HG03460 (cell line): Measurements from ENCODE around the gene PLS3.

Experiments
- ATAC-seq: cut with Tn5 transposase; IDR thresholded peaks from one replicate; pipeline ENCODE4 v1.9.1; 2021; ENCODE audit not compliant: unreplicated experiment

Gene PLS3

DNA sequence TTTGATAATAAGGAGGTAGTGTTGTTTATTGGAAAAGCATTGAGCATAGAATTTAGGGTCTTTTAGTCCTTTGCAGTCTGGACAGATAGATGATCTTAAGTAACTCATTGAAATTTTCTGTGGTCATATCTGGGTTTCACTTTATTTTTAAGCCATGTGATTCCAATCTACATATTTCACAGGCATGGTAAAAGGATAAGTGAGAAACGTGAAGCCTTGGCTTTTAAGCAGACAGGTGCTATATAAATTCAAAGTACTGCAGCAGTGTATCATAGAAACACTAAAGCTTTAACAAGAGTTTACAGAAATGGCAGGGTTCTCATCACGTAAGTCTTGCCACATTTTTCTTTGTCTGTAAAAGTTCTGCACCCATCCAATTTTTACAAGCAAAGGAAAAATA is 4.9 kb downstream of the PLS3 start:
- no peak for ATAC-seq

DNA sequence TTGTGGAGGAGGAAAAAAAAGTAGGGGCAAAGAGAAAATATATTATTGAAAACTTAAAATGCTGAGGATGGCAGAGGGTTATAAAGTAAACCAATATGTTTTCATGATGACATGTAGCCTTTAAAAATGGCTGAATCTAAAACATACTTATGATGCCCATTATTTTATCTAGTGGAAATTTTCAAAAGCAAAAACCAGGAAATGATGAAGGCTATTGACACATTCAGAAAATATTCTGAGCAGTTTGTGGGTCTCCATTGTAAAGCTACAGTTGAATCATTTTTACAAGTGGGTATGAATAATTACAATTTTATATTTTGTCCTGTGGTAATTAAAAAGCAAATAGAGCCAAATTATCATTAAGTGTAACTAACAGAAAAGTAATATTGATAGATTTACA is 10.7 kb downstream of the PLS3 start:
- ATAC-seq: no peak

DNA sequence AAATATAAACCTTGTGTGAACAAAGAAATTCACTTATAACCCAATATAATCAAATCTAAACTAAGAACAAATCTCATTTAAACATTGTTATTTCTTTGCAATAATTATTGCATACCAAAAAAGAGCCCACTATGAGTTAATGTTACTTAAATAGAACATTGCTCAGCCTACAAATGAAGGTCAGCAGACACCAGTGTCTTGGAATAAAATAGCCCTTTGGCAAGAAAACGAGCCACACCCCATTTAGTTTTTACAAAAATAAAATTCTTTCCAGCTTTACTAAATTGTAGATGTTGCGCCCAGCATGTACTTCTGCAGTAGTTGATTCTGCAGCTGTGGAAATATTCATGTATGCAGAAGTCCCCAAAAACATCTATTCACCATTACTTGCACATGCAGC is 12.2 kb downstream of the PLS3 start:
- no peak for ATAC-seq

DNA sequence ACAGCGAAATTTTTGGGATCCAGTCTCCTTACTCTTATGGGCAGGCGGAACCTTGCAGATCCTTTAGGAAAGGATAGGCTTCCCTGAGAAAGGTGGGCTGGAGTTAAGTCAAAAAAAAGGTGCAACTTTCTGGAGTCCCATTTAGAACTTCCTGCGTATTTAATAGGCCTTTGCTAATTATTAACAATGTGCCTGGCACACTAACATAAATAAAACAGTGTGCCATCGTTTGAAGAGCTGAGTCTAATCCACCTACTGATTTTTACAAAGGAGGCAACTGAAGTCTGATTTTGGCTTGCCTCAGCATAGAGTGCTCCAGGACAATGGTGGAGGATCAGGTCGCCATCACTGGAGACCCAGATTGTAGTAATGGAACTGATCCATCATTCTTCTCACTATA is 15.7 kb downstream of the PLS3 start:
- ATAC-seq: no peak

DNA sequence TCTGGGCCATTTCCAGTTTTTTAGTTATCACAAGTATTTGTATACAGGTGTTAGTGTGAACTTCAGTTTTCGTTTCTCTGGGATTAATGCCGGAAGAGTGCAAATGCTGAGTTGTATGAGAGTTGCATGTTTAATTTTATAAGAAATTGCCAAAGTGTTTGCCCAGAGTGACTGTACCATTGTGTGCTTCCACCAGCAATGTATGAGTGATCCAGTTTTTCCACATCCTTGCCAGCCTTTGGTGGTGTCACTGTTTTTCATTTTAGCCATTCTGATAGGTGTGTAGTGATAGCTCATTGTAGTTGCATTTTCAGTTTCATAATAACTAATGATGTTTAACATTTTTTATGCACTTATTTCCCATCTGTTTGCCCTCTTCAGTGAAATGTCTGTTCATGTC is 18.4 kb downstream of the PLS3 start:
- ATAC-seq: no peak

DNA sequence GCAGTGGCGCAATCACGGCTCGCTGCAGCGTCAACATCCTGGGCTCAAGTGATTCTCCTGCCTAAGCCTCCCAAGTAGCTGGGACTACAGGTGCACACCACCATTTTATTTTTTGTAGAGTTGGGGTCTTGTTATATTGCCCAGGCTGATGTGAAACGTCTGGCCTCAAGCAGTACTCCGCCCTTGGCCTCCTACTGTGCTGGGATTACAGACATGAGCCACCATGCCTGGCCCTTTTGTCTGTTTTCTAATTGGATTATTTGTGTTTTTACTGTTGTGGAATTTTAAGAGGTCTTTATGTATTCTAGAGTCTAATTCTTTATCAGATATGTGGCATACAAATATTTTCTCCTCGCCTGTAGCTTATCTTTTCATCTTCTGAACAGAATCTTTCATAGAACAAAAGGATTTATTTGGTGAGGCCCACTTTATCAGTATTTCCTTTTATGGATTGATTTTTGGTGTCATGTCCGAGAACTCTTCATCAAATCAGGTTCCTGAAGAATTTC is 18.9 kb downstream of the PLS3 start:
- no peak for ATAC-seq

DNA sequence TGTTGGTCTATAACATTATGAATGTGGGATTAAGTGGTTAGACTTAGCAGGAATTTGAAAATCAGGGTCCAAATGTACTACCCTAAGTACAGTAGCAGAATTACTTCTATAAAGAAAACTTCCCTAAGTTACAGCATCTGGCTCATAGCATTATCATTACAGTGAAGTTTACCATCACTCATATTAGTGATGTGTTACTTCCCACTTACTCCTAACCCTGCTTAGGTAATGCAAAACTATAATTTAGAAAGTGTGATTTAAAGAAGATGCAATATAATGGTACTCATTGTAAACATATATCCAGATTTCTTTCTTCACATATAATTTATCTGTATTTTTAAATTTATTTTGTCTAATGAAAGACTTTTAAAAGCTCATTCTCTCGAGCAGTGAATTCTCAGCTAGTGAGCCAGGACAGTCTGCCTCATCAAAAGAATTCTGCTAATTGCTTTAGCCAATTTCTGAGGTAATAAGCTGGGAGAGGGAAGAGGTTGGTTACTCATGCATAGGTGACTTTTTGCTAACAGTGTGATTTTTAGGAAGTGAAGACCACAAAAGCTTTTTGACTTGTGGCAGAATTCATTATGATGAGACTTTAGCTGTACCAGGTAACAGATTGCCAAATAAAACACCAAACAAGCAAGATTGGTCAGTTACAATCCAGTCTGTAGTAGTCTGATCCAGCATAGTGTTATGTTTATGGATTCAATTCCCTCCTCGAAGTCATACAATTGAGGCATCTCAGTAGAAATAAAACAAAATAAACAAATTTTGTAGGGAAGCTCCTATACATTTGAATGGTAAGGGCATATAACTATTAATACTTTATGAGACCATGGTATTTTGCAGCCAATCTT is 21.0 kb downstream of the PLS3 start:
- ATAC-seq: no peak

DNA sequence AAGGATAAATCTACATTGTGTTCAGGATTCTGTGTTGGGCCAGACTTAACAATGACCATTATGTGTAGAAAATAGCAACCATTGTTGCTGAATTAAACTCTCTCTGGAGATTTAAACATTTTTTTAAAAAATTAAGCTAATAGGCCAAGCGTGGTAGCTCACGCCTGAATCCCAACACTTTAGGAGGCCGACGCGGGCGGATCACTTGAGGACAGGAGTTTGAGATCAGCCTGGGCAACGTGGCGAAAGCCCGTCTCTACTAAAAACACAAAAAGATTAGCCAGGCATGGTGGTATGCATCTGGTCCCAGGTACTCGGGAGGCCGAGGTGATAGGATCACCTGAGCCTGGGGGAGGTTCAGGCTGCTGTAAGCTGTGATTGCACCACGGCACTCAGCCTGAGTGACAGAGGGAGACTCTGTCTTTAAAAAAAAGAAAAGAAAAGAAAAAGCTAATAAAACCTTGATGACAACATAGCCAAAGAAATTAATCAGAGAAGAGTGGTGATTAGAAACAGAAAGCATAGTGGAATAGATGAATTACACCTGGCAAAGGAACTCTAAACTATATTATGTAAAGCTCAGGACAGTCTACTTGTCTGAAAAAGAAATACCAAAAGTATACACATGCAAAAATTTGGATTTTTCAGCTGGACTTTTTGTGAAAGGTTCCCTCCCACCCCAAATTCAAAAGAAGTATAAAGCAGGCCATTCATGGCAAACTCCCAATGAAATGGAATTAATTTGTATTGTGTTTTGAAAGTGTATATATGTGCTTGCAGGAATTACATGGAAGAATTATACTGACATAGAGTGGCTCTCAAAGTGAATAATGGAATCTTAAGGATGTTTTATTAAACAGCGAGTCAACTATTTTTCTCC is 21.9 kb downstream of the PLS3 start:
- ATAC-seq: no peak

DNA sequence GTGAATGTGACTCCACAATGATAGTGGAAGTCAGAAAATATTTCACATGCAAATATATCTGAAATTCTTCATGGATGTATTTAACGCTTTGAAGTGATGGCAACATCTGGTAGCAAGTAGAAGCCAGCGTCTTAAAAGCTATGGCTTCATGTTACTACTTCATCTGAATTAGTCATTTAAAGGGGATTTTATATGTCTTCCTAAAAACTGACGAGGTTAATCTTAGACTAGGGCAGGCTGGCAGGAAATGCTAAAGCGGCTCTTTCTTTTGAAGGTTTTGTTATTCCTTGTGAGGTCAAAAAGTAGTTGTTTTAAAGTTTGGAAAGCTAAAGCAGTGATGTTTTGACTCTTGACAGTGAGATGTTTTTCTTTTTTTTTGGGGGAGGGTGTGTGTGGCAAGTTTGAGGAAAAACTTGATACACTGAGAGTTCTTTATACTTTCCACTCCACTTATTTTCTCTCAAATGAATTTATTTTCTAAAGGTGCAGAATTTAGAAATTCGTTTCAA is 22.6 kb downstream of the PLS3 start:
- no peak for ATAC-seq

DNA sequence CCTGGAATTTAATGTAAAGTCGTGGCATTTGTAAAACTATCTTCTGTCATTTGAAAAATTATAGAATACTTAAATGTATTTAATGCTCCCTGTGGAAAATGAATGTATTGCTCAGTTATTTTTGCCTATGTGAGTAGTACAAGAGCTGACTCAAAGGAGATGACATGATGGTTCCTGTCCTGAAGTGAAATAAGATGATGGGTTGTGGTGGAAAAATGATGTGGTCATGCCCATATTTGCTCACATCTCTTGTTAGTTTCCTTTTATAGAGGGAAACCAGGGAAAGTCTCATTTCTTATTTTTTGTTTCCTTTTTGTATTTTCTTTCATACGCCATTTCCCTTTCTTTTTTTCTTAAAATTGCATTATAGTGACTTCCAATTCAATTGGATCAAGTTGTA is 23.7 kb downstream of the PLS3 start:
- ATAC-seq: no peak

DNA sequence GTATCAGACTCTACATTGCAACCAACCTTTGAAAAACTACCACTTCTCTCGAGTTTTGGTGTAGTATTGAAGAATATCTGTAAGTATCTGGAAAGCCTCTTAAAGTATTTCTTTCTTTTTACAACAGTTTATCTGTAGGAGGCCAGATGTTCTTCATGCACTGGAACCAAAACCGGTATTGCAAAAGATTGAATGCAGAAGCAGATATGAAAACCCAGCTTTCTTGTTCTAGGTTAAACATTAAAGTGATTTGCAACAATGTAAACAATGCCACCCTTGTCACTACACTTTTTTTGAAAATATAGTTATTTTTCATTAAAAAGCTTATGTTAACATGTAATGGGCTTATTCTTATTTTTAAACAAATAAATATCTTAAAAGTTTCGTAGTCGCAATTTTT is 27.2 kb downstream of the PLS3 start:
- no peak for ATAC-seq

DNA sequence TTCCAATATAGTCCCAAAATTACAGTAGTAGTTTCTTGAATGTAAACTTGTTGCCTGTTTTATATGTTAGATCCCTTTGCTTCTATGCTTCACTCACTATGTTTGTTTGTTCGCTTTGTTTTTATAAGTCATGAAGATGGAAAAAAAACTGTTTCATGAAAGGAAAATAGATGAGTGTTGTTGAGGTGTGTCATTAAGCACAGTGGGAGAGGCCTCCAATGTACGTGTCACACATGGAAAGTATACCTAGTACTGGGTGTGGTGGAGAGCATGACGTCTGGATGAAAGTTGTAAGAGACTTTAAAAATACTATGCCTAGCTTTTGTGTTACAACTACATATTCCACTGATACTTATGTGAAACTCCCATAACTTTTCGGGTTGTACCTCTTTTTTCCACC is 28.4 kb downstream of the PLS3 start:
- no peak for ATAC-seq

DNA sequence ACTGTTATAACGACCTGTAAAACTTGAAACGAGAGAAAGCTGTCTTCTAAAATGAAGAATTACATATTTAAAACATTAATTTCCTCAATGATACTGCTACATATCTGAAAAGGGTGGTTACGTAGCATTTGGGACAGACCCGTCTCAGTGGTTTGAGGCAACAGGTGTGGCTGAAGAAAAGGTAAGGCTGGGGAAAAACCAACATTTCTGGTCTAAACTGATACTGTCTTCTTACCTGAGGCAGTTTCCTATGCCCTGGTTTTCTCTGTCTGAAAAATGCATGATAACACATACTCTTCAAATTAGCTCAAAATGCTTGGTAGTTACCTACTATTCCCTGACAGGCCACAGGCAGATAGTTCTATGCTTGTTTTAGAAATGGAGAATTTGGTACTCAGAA is 30.4 kb downstream of the PLS3 start:
- no peak for ATAC-seq

DNA sequence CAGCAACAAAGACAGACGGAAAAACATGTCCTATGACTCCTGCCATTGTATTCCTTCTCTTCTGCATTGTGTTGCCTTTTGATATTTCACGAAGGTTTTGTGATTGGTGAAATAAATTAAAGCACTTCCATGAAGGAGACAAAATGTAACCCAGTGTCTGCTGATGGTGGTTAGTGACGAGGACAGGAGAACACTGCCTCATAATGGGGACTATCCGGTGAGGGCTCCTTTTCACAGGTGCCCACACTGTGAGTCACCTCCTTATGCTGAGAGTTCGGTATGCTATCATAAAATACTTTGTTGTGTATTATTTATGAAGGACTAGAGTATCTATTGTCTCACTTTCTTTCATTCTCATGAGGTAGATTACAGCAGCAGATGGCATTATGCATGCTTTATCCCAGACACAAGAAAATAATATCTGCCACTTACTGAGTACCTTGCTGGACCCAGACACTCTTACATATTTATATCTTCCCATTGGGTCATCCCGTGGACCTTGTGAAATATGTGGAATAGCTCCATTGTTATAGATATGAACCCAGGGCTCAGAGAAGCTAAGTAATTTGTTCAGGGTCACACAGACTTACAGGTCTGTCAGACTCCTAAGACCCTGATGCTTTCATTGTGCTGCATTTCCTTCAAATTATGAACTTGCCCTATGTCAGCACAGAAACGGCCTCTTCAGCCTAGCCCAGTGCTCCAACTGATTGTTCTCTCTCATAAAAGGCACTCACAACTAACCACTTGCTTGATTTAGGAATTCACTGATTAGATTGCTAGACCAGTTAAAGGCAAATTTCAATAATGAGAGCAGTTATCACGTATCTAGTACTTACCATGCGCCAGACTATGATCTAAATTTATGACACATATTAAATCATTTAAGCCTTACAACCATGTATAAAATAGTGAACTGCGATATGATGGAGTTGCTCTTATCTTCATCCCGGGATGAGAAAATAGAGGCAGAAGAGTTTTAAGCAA is 31.2 kb downstream of the PLS3 start:
- ATAC-seq: no peak

DNA sequence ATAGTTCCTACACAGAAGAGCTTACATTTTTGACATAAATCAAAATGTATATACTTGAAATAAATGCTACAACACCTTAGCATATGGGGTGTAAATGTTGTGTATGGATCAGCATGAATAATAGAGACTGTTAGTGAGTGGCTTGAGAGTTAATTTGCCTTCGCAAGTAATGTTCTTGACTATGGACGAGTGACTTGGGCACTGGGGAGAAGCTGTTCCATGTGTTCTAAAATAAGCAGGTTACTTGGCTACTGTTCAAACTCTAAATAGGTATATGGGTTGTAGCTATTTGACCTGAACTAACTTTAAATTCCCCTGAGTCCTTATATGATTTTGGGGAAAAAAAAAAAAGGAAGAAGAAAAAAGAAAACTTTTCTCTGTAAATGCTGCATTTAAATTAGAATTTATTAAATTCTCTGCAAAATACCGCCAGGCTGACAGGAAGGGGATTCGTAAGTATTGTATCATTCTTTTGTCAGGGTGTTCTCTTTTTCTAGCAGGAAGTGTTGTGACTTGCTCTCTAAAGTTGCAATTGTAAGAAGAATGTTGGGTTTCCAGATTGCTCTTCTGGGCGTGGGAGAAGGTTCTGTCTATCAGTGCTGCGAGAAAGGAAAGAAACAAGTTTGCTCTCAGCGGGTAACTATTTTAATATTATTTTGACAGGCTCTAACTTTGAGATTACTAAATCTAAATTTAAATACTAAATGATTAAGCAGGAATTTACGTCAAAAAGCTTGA is 32.2 kb downstream of the PLS3 start:
- no peak for ATAC-seq

DNA sequence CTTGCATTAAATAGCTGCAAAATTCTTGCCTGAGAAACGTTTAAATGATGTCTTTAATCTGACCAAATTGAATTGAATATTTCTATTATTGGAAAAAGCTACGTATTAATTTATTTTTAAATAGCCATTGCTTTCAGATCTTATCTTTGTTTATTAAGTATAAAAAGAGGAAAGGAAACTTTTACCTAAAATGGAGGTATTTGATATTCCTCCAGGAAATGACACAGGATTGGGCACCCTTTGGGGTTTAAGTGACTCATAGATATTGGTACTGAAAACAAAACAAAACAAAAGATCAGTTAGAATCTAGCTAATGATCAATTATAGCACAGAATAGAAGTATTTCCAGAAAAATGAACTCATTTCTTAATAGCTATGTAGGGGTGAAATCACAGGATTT is 34.1 kb downstream of the PLS3 start:
- ATAC-seq: no peak

DNA sequence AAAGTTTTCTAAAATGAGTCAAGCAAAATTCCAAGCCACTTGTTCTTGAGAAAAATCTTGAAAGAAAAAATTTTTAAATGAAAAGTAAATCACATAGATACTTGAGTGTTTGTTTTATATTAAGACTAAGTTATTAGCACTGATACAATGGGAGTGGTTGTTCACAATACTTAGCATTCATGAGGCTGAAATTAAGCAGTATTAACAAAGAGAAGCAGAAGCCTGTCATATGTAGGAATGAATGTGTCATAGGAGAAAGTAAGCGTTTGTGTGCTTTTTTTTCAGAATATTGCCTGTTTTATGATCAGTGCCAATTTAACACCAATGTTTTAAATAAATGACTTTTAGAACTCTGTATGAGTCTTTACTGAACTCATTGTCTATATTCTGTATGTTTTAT is 37.6 kb downstream of the PLS3 start:
- ATAC-seq: no peak

DNA sequence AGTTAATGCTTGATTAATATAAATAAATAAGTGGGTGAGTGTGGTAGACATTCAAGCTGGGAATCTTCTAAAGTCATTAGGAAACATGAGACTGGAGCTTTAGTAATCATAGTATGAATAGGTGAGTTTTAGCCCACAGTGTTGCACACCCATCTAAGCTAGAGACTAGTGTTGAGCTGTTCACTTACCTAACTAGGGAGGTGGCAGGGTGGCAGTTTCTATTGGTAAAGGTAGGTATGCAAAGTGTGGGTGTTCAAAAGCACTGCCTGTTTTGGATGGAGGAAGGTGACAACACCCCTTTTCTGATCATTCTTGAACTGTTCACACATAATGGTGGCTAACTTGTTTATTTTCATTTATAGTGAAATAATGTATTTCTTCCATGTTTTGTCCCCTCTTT is 41.3 kb downstream of the PLS3 start:
- no peak for ATAC-seq

DNA sequence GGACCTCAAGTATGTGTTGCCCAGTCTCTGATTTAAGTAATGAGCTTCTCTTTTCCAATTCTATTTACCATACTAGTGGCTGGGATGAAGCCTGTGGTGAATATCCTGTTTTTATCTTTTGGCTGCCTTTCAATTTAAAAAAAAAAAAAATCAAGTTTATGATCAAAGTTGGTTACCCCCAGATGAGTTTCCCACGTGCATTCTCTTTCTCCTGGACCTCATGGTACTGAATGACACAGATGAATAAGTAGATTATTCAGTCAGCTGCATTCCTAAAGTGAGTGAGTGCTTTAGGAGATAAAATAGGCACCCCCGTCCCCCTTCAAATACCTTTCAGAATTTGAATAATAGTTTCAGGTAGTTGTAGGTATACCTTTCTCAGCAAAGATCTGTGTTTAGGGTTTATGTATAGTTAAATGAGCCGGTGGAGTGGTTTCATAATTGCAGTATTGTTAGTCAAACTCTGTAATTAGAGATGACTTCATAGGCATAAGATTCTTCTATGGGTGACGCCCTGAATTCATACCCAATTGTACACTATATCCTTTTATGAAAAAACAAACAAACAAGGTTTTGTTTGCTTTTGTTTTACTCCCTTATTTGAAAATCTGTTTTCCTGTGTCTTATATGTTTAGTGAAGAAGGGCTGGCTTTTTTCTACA is 41.9 kb downstream of the PLS3 start:
- ATAC-seq: no peak
